ENCODE data around the gene RHOBTB1.

The RHOBTB1 gene

GRCh38 chr10:60967260-60967659 is 23.3 kb upstream of the RHOBTB1 start:
- DNase-seq (ENCODE audit: low read depth in 3 of 3, low spot score in 1 of 3): no peak

DNA sequence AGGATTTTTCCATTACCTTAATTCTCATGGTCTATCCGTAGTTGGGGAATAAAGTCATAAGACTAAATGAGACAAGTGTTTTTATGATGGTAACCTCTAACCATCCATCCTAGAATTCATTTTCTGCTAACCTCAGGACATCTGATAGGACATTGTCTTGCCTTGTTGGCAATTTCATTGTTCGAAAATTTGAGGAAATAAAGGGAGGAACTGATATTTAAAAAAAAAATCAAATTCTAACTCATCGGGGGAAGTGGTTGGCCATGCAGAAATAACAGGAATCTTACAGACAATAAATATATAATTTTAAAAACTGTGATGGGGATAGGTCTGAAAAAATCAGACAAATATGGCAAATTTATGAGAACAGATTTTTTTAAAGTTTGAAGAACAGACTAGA is 21.7 kb upstream of the RHOBTB1 start:
- DNase-seq (ENCODE audit: low read depth in 3 of 3, low spot score in 1 of 3): no peak

GRCh38 chr10:60964257-60965235 is 20.6 kb upstream of the RHOBTB1 start:
- no peak for DNase-seq (ENCODE audit: low read depth in 3 of 3, low spot score in 1 of 3)

- DNase-seq (ENCODE audit: low read depth in 3 of 3, low spot score in 1 of 3): no peak
Measured at GRCh38 chr10:60963441-60964256, 19.7 kb upstream of the RHOBTB1 start.

DNA sequence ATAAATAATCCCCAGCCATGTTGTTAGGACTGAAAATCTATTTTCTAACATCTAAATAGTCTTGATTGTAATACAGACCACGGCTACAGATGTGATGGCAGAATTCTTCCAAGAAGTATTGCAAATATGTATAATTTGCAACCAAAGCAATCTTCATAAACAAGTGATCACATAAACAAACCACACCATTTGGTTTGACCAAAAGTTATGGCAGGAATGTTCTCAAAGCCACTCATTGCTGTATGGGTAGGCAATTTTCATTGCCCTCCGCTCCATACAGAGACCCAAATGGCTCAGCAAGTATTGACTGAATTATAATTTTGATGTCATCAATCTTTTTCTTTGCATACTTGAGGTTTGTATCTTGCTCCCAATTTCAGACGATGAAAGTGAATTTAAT is 19.0 kb upstream of the RHOBTB1 start:
- no peak for DNase-seq (ENCODE audit: low read depth in 3 of 3, low spot score in 1 of 3)

DNA sequence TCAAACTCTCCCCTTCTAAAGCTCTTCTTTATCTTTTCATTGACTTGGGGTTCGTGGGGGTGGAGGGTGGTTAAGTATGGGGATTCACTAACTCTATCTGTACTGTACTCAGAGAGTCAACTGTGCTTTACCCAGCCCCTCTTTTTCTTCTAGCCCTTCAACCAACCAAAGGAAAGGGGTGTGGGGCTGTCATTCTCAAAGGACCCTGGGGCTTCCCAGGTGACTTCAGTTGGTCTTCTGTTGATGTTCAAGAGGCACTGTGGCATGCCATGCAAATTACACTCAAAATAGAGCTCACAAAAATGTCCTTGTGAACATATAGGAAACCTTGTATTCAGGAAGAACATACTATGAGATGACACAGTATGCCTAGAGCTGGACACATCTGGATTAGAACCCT is 16.9 kb upstream of the RHOBTB1 start:
- DNase-seq (ENCODE audit: low read depth in 3 of 3, low spot score in 1 of 3): no peak

DNA sequence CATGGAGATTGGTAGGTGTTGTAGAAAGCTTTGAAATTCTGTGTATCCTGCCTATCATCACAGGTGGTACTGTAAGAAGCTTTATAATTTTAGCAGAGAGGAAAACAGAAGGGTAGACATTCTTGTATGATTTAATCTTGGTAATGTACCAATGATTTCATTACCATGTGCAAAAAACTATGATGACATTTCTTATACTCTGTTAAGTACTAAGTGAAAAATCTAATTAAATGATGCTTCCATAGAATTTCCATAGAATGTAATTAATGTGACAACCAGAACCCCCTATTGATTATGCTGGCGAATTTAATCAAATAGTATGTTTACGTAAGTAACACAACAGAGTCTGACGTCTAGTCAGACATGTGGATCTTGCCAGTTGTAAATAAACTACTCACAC is 16.0 kb upstream of the RHOBTB1 start:
- DNase-seq (ENCODE audit: low read depth in 3 of 3, low spot score in 1 of 3): no peak

DNA sequence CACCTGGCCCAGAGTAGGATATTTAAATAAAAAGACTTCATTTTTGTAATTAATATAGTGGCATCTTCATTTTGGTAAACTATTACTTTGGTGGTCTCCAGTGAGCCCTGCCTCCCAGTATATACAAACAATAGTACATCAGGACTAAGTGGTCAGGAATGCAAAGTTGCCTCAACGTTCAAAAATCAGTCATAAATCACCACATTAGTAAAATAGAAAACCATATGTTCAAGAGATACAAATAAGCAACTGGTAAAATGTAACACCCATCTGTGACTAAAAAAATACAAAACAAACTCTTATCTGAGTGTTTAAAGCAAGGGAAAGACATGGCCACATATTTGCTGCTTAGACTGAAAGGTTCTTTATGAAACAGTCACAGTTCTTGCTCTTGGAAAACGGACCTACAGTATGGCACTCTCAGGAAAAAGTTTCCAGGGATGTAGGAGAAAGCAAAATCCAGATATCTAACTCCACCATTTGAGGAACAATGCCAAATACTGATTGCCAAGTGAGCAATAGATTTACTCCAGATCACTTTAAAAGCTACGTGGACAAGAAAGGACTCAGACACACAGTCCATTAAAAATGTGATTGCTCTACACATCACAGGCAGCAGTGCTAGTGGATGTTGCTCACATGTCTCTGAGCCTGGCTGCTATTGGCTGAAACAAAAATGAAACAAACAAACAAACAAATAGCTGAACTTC is 15.1 kb upstream of the RHOBTB1 start:
- DNase-seq (ENCODE audit: low read depth in 3 of 3, low spot score in 1 of 3): no peak

GRCh38 chr10:60957667-60958221 is 13.8 kb upstream of the RHOBTB1 start:
- DNase-seq (ENCODE audit: low read depth in 3 of 3, low spot score in 1 of 3): no peak

GRCh38 chr10:60955957-60956425 is 12.0 kb upstream of the RHOBTB1 start:
- no peak for DNase-seq (ENCODE audit: low read depth in 3 of 3, low spot score in 1 of 3)

- no peak for DNase-seq (ENCODE audit: low read depth in 3 of 3, low spot score in 1 of 3)
Measured at GRCh38 chr10:60955316-60955715, 11.3 kb upstream of the RHOBTB1 start.

- no peak for DNase-seq (ENCODE audit: low read depth in 3 of 3, low spot score in 1 of 3)
Measured at GRCh38 chr10:60954035-60954434, 10.1 kb upstream of the RHOBTB1 start.

DNA sequence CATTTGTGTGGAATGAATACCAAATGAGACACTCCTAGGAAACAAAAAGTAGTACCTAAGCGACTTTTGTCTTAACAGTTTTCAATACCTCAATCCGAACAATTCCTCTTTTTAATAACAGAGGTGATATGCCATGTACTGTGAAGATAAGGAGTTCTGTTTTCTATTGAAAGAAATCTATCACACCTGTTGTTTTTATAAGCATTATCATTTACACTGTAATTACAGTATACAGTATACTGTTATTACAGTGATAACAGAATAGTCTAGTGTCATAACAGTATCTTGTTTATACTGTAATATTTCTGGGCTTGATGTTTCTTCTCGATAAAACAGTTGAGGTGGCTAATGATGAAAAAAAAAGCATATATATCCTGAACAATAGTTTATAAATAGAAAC is 9.4 kb upstream of the RHOBTB1 start:
- no peak for DNase-seq (ENCODE audit: low read depth in 3 of 3, low spot score in 1 of 3)

GRCh38 chr10:60952846-60953220 is 8.8 kb upstream of the RHOBTB1 start:
- no peak for DNase-seq (ENCODE audit: low read depth in 3 of 3, low spot score in 1 of 3)

- no peak for DNase-seq (ENCODE audit: low read depth in 3 of 3, low spot score in 1 of 3)
Measured at GRCh38 chr10:60952067-60952845, 8.3 kb upstream of the RHOBTB1 start.

DNA sequence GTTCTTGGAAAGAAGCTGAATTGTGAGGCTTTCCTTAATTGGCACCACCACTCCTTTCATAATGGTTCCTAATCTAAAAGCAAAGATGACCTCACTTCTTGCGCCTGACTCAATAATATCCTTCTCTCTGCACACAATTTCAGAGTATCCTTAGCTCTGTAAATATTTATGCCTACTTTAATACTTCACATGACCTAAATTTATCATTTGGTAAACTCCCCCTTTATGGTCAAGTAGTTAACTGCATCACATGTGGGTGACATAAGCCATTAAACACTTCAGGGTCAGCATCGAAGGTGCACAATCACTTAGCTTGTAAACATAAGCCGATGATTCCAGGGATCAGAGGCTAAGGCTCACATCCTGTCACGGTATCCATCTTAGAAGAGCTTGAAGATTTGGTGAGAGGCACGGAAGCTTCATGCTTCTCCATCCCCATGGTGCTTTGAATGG is 7.3 kb upstream of the RHOBTB1 start:
- no peak for DNase-seq (ENCODE audit: low read depth in 3 of 3, low spot score in 1 of 3)

- DNase-seq (ENCODE audit: low read depth in 3 of 3, low spot score in 1 of 3): no peak
Measured at GRCh38 chr10:60950300-60950699, 6.3 kb upstream of the RHOBTB1 start.

DNA sequence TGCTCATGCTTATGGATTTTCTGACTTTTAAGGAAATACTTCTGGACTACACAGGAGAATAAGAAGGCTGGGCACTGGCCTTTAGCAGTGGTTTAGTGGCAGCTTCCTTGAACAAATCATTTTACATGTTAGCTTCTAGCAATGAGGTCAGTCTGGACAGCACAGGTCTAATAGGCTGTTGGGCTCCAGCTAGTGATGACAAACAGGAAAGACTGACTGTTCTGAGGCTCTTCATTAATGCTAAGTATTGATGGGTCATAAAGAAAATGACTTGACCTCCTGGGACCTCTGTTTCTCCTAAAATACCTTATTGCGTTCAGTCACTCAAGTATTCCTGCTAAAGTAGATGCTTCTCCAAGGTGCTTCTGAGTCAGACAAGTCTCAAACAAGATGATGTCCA is 4.9 kb upstream of the RHOBTB1 start:
- DNase-seq (ENCODE audit: low read depth in 3 of 3, low spot score in 1 of 3): no peak

DNA sequence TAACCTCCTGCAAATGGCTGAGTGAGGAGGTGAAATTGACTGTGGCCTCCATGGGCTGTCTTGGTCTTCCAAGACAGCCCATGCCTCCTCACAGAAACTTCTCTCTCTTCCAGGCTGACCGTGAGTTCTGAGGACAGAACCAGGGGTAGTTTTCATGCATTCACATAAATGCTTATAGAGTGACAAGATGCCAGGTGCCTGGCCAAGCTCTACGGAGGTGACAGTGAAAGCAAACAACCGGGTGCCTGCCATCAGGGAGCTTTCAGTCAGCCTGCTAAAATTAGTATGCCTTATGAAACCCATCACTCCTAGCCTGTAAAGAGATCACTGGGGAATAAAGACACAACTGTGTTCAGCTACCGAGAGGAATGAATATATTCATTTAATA is 919 bp upstream of the RHOBTB1 start:
- no peak for DNase-seq (ENCODE audit: low read depth in 3 of 3, low spot score in 1 of 3)

DNA sequence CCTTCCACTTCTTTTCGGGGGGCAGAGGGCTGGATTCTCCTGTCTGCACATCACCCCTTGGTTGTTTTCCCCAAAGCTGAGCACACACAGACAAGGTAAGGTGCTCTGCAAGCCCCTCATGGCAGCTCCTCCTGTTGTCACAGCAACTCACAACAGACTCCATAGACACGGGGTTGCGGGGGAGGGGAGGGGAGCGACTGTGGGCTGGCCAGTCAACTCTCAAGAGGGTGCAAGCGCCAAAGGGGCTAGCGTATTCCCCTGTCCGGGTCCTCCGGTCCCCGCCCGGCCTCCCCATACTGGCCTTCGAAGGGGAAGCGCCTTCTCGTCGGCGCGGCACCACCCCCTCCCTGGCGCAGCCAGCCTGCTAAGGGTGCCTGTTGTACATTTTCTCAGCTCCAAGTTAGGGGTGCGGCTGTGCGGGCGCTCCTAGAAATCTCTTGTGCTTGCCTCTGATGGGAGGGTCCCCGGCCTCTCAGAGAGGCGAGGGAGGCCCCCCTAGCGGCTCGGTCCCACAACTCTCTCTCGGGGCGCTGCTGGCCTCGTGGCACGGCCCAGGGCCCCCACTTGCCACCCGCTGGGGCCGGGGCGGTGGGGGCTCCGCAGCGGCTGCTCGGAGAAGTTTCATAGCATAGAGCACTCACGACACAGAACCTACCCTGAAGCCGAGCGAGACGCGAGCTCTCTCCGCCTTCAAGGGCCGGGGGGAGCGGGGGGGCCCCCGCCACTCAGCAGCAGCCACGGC is 498 bp downstream of the RHOBTB1 start:
- no peak for DNase-seq (ENCODE audit: low read depth in 3 of 3, low spot score in 1 of 3)

Data from stimulated activated CD4-positive, alpha-beta T cell treated with anti-CD3 and anti-CD28 coated beads, TNF-alpha, amount 100 ng/mL, for 1 hour (primary cell).